Measurements from ENCODE around the gene MGAT3. TPM values are rescaled to one million over a fixed set of nuclear protein-coding genes. Genes with fewer than 3 reads are reported as not detected.

Gene MGAT3
- total and polyA plus RNA-seq, 9 of the 15 experiments (the other 6 are each of a cell fraction or from before 2014, with no cell fraction given) = 0.10 to 11.5 (median 4.6) TPM

GRCh38 chr22:39502109-39502788 lies 45.4 kb downstream of the MGAT3 start, which contains the start of gene MIEF1 (continued):
- TF ChIP-seq BCLAF1 (IDR thresholded peaks at IDR 0.05; ENCODE audit: borderline replicate concordance in 1 of 2, control insufficient read depth in 1 of 2, low read depth in 2 of 2, low read length in 1 of 2) (no peak), TCFL5 (CRISPR knock-in tag; conservative IDR thresholded peaks at IDR 0.05) (no peak), HDGF (IDR thresholded peaks at IDR 0.05) (no peak), FOXO4 (CRISPR knock-in tag; IDR thresholded peaks at IDR 0.05) (no peak), TRIM25 (IDR thresholded peaks at IDR 0.05; ENCODE audit: borderline replicate concordance) (no peak), ZFP1 (CRISPR knock-in tag; IDR thresholded peaks at IDR 0.05) (no peak), KHSRP (IDR thresholded peaks at IDR 0.05) (no peak), NCOA6 (IDR thresholded peaks at IDR 0.05) (no peak), ZNF277 (CRISPR knock-in tag; IDR thresholded peaks at IDR 0.05; ENCODE audit: borderline replicate concordance) (no peak), IRF2 (CRISPR knock-in tag; IDR thresholded peaks at IDR 0.05) (no peak), NCOR1 (IDR thresholded peaks at IDR 0.05) (no peak), ELK3 (CRISPR knock-in tag; IDR thresholded peaks at IDR 0.05) (no peak), SAFB (IDR thresholded peaks at IDR 0.05; ENCODE audit: borderline replicate concordance, low read depth, low read length) (no peak)
